ENCODE measurements around the gene FAM98B.

Gene FAM98B

GRCh38 chr15:38461066-38461833 is 7.3 kb downstream of the FAM98B start:
- FAIRE-seq = no peak
- no peak for DNase-seq (ENCODE audit: low spot score)

- FAIRE-seq (no peak), DNase-seq (ENCODE audit: low spot score) (no peak)
Observed at GRCh38 chr15:38463893-38464292, 10.0 kb downstream of the FAM98B start.

GRCh38 chr15:38464675-38465074 is 10.7 kb downstream of the FAM98B start:
- FAIRE-seq (no peak), DNase-seq (ENCODE audit: low spot score) (no peak)

GRCh38 chr15:38470816-38471215 is 16.9 kb downstream of the FAM98B start:
- DNase-seq (ENCODE audit: low spot score) = no peak
- no peak for FAIRE-seq

GRCh38 chr15:38471974-38472373 is 18.0 kb downstream of the FAM98B start:
- no peak for FAIRE-seq

GRCh38 chr15:38474155-38474757 is 20.3 kb downstream of the FAM98B start:
- DNase-seq (ENCODE audit: low spot score) (peak; percentile 53), FAIRE-seq (peak; percentile 62)

More at GRCh38 chr15:38471974-38472373, 18.0 kb downstream of the FAM98B start:
- DNase-seq (ENCODE audit: low spot score) = no peak

GRCh38 chr15:38475361-38475760 is 21.4 kb downstream of the FAM98B start:
- FAIRE-seq (no peak), DNase-seq (ENCODE audit: low spot score) (no peak)

GRCh38 chr15:38476120-38476519 is 22.2 kb downstream of the FAM98B start:
- no peak for FAIRE-seq
- DNase-seq (ENCODE audit: low spot score) = no peak

GRCh38 chr15:38477637-38478036 is 23.7 kb downstream of the FAM98B start:
- DNase-seq (ENCODE audit: low spot score) = no peak
- no peak for FAIRE-seq

- DNase-seq (ENCODE audit: low spot score) (no peak), FAIRE-seq (no peak)
Observed at GRCh38 chr15:38479266-38479665, 25.3 kb downstream of the FAM98B start.

GRCh38 chr15:38479756-38480155 is 25.8 kb downstream of the FAM98B start:
- FAIRE-seq = no peak

GRCh38 chr15:38481113-38481512 is 27.2 kb downstream of the FAM98B start:
- no peak for FAIRE-seq
- no peak for DNase-seq (ENCODE audit: low spot score)

More at GRCh38 chr15:38479756-38480155, 25.8 kb downstream of the FAM98B start:
- no peak for DNase-seq (ENCODE audit: low spot score)

- FAIRE-seq (no peak), DNase-seq (ENCODE audit: low spot score) (no peak)
Observed at GRCh38 chr15:38481761-38482160, 27.8 kb downstream of the FAM98B start.

- DNase-seq (ENCODE audit: low spot score) (no peak), FAIRE-seq (no peak)
Observed at GRCh38 chr15:38482572-38482971, 28.6 kb downstream of the FAM98B start.

- DNase-seq (ENCODE audit: low spot score) (no peak), FAIRE-seq (no peak)
Observed at GRCh38 chr15:38486936-38487335, 33.0 kb downstream of the FAM98B start.

- no peak for FAIRE-seq
- no peak for DNase-seq (ENCODE audit: low spot score)
Observed at GRCh38 chr15:38487378-38487777, 33.5 kb downstream of the FAM98B start.

- FAIRE-seq = no peak
- no peak for DNase-seq (ENCODE audit: low spot score)
Observed at GRCh38 chr15:38490242-38490922, 36.5 kb downstream of the FAM98B start.

GRCh38 chr15:38496151-38496550 is 42.2 kb downstream of the FAM98B start:
- FAIRE-seq (no peak), DNase-seq (ENCODE audit: low spot score) (no peak)

- peak; percentile 9 for FAIRE-seq
- no peak for DNase-seq (ENCODE audit: low spot score)
Observed at GRCh38 chr15:38499651-38500050, 45.7 kb downstream of the FAM98B start.

GRCh38 chr15:38503496-38503895 is 49.6 kb downstream of the FAM98B start:
- no peak for DNase-seq (ENCODE audit: low spot score)
- FAIRE-seq = no peak

GRCh38 chr15:38504680-38505467 is 50.9 kb downstream of the FAM98B start:
- FAIRE-seq = no peak

GRCh38 chr15:38506997-38507396 is 53.1 kb downstream of the FAM98B start:
- no peak for DNase-seq (ENCODE audit: low spot score)
- no peak for FAIRE-seq

More at GRCh38 chr15:38504680-38505467, 50.9 kb downstream of the FAM98B start:
- no peak for DNase-seq (ENCODE audit: low spot score)
